Posterior vena cava (tissue), 2 donors: ENCODE data around the gene TBPL1. TPM values are rescaled to one million over a fixed set of nuclear protein-coding genes. Genes with fewer than 3 reads are reported as not detected.

ENCODE experiments used
- DNase-seq: peaks from one replicate; pipeline ENCODE4 v3.0.0-alpha.2; 2020; ENCODE audit warnings: low spot score
- intact Hi-C, 2 donors: fragments of 100-400 bp; cut with DNase I; formaldehyde crosslinking; loops; one replicate each; pipeline versions ENCODE4 v1.14.1 to v1.14.2; 2022 to 2023
- total RNA-seq, 2 donors: library from RNA; stranded (reverse); fragmentation: NEBNext Ultra II Directional; extraction: Animal tissue kit (Norgen Biotek cat#: 25700); gene quantifications; one replicate each; pipeline ENCODE4 v1.2.1, GENCODE V29; 2021
- donor health status: DM: yes; HTN: yes; CAD: no.
- donor health status: DM: yes; HTN: yes; CAD: no.

TBPL1 gene
- total RNA-seq, 2 donors from 2014 or later = 16.3 to 19.6 TPM

DNA sequence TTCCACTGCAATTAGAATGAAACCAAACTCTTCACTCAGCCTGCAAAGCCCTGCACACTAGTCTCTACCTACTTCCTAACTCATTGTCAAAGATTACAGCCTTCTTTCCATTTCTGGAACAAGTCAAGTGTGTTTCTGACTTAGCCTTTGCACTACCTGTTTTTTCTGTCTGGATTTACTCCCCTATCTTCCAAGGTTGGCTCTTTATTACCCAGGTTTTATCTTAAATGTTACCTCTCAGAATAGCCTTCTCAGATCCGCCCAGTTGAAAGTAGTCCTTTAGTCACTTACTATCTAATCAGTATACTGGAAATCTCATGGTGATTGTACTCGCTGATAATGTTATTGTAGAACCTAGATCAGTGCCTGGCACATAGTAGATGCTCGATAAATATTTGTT, 42.7 kb downstream of the TBPL1 start:
- intact Hi-C loops = loop anchor here in 1 of 2 donors (5.0 kb wide), 1 partner anchor 647 kb away; no protein-coding TSS in a partner anchor
- DNase-seq = no peak

DNA sequence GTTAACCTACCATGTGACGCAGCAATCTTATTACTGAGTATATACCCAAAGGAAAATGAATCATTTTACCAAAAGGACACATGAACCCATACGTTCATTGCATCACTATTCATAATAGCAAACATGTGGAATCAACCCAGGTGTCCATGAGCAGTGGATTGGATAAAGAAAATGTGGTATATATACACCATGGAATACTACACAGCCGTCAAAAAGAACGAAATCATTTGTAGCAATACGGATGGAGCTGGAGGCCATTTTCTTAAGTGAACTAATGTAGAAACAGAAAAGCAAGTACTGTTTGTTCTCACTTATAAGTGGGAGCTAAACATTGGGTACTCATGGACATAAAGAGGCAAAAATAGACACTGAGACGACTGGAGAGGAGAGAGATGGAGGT, 44.2 kb downstream of the TBPL1 start:
- intact Hi-C loops = loop anchor here in 1 of 2 donors (5.0 kb wide), 1 partner anchor 645 kb away; no protein-coding TSS in a partner anchor
- DNase-seq = no peak

DNA sequence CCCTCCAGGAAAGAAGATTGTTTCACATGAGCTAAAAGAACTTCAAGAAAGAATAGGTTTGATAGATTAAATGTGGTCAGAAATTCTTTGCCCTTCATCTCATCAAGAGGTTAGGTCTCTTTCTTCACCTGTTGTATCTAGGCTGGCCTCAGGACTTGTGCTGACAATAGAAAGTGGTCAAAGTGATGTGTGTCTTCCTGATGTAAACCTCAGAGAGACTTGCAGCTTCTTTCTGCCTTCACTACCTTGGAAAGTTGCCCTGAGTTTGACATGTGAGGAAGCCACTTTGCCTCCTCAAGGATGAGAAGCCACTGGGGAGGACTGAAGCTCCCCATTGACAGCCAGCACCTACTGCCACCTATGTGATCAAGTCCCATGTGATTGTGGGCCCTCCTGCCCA, 46.3 kb downstream of the TBPL1 start:
- DNase-seq = no peak
- intact Hi-C loops = loop anchor here in 1 of 2 donors (5.0 kb wide), 1 partner anchor 643 kb away; no protein-coding TSS in a partner anchor

DNA sequence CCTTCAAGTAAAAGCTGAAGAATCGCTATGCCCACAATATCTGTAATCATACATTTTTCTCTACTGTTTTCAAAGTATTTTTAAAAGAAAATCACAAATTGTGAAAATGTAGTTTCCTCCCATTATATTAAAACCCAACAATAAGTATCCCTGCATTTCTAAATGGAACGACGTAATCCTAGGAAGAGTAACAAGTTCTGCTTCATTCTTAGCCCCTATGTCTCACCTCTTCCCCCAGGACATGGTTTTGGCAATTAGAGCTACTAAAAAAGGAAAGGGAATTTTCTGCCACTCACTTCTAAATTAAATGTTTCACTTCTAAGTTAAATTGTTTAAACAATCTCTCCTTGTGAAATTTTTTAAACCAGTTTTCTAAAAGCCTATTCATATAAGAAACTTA, 47.4 kb downstream of the TBPL1 start:
- no peak for DNase-seq
- intact Hi-C loops = no loop called here

DNA sequence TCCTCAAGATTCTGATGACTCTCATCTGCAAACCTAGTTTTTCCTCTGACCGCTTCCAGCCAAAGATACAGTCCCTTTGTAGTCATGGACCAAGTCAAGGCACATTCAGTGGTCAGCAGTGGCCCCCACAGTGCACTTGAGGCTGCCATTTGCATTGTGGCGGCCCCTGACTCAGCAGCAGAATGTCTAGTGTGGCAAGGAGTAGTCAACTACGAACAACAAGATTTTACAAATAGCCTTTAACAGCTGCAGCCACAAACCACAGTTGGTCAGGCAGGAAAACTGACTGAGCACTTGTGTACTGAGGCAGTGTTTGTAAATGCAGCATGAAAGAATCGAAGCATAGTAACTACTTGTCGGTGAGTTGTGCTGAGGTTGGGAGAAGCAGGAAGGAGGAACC, 49.8 kb downstream of the TBPL1 start:
- DNase-seq = no peak
- intact Hi-C loops = loop anchor here in 1 of 2 donors (2.0 kb wide), 1 partner anchor 52 kb away; no protein-coding TSS in a partner anchor

DNA sequence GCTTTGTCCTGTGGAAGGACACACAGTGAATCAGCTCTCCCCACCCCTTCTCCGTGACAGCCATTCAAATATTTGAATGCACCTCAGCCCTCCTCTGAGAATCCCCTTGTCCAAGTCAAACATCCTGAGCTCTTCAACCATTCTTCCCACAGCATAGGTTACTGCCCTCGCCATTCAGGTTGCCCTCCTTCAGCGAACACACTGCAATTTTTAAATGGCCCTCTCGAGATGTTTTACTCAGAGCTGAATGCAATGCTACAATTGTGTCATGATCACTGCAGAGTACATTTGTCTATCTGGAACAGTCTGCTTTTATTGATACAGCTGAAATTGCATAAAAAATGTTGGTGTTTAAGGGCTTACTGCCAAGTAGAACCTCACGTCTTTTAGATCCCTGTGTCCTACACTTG, 50.5 kb downstream of the TBPL1 start:
- intact Hi-C loops = loop anchor here in 1 of 2 donors (2.0 kb wide), 1 partner anchor 51 kb away; no protein-coding TSS in a partner anchor
- DNase-seq = no peak

DNA sequence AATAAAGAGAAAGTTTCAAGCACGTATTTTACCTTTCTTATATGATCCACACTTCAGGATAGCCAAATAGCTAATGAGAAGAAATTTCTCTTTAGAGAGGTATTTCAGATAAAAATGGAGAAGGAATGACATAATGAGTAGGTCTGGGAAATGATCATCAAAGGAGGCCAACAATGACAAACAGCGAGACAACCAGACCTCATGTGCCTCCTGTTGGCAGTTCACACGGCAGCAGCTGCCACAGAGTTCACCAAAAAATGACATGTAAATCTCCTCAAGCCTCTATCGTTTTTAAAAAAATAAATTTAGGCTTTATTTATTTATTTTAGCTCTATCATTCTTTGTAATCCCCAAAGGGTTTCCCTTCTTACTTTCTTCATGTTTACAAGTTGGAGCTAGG, 51.7 kb downstream of the TBPL1 start:
- intact Hi-C loops = no loop called here
- no peak for DNase-seq

DNA sequence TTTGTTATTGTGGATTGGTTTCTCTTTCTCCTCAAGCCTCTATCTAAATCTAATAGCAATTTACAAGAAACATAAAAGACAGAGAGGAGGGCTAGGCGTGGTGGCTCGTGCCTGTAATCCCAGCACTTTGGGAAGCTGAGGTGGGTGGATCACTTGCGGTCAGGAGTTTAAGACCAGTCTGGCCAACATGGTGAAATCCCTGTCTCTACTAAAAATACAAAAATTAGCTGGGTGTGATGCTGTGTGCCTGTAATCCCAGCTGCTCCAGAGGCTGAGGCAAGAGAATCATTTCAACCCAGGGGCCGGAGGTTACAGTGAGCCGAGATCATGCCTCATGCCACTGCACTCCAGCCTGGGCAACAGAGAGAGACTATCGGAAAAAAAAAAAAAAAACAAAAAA, 52.8 kb downstream of the TBPL1 start:
- DNase-seq = no peak
- intact Hi-C loops = no loop called here

DNA sequence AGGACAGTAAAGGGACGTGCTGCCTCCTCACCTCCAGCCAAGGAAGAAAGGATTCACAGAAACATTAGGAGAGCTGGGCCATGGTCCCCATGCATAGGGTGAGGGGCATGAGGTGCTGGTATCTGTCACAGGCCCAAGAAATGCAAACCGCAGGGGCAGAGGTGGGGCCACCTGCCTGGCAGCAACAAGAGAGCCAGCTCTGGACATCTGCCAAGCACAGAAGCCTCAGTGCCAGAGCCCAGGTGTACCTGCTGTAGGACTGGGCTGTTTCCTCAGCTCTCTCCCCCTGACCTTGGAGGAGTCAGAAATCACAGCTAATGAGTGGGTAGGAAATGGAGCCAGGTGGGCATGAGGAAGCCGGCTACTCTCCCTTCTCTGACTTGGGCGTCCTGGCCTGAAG, 54.1 kb downstream of the TBPL1 start:
- DNase-seq = no peak
- intact Hi-C loops = no loop called here

DNA sequence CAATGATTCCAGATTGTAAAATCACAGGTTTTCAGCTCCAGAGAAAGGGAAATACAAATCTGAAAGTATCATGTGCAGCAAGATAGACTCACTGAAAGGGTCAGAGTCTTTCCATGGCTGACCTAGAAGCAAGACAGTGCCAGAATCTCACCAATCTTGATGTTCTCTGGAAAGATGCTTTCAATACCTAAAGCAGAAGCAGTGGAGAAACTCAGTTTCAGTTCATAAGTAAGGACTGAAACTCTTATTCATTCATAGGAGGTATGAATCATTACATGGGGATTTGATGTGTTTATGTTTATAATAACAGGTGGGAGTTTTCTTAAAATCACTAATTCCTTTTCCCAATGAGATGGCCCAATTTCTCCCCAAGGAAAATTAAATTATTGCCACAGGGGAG, 56.9 kb downstream of the TBPL1 start:
- intact Hi-C loops = no loop called here
- DNase-seq = no peak

DNA sequence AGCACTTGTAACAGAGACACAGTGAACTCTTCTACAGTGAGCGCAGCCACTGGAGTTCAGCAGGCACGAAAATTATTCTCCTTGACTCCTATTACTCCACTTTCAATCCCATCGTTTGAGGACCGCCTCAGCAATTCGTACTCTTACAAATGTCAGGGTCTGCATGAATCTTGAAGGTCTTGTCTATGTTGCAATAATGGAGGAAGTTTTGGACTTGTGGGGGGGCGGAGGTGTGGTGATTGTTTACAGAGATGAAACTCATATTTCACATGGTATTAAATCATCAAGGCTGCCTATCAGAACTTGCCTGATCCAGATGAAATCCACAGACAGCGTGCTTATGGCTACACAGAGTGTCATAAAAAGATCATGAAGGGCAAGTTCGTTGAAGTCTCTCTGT, 57.4 kb downstream of the TBPL1 start:
- DNase-seq = no peak
- intact Hi-C loops = no loop called here

DNA sequence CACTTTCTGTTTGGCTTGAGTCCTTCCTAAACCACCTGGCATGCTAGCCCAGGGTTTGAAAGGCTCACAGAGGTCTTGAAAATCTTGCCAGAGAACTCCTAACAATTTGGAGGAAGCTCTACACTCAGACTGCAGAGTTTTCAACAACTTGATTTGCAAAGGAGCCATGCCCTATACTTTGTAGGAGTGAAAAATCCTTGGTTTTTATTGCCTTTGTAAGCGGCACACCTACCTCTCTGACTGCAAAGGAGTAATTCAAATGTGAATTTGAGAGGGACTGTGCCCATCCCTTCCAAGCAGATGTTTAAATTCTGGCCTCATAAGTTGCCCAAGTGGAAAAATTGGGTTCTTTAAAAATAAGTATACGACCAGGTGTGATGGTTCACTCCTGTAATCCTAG, 58.0 kb downstream of the TBPL1 start:
- intact Hi-C loops = no loop called here

DNA sequence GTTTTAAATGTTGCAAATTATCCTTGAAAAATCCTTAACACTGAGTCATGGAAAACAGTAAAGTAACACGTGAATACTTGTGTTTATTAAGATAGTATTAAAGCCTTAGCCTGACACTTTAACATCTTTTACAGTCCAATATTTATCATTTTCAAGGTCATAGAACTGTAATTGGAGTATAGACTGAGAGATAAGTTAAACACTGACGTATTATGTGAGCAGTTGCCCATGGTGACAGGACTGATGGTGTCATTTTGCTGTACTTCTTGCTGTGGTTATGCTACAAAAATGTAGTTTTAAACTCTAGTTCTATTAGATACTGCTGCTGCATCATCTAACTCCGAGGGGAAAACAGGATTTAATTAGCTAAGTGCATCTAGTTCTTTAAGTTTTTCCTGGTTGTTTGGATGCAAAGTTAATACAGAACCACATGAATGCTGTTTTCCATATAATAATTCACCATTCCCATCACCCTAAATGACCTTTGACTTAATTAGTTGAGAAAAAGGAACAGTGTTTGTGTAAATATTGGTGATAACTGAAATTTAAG, 61.6 kb downstream of the TBPL1 start:
- no peak for DNase-seq
- intact Hi-C loops = no loop called here

More for the DNA sequence above, 58.0 kb downstream of the TBPL1 start:
- no peak for DNase-seq

DNA sequence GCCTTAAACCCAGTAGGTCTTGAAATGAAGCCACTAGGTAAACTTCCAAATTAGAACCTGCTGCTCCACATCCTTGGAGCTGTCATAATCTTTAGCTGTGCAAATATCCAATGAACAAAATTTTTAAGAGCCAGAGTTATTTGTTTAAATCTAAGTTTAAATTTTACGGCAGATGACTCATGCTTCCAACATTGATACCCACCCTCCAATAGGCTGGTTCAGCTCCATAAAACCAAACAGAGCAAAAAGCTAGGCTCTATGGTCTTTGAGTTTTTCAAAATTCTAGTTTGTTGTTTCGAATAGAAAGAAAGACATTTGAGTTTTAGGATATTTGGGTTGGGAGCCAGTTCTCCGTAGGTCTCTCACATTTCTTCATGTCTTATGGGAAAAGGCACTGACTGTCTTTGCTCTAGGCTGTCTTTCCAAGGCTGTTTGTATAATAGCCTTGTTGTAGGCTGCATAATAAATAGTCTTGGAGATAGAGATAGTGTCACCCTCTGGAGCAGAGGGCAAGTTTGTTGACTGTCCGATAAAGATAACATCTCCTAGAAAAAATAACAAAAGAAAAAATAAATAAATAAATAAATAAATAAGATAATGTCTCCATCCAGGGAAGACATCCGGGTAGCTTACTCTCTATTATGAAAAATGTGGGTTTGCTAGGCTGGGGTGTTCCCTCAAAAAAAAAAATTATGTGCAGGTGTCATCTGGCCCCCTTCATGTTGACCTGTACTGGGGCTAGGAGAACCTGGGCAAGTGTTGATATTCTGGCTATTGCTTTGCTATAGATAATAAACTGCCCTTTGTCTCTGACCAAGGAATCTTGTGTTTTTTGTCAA, 62.9 kb downstream of the TBPL1 start:
- DNase-seq = no peak
- intact Hi-C loops = no loop called here

DNA sequence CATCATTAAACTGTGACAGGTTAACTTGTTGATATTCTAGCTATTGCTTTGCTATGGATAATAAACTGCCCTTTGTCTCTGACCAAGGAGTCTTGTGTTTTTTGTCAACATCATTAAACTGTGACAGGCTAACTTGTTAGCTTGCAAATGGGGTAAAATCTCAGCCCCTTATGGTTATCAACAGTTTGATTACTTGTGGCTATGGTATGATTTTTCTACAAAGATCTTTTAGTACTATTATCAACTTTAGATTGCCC, 63.5 kb downstream of the TBPL1 start:
- intact Hi-C loops = no loop called here
- no peak for DNase-seq

DNA sequence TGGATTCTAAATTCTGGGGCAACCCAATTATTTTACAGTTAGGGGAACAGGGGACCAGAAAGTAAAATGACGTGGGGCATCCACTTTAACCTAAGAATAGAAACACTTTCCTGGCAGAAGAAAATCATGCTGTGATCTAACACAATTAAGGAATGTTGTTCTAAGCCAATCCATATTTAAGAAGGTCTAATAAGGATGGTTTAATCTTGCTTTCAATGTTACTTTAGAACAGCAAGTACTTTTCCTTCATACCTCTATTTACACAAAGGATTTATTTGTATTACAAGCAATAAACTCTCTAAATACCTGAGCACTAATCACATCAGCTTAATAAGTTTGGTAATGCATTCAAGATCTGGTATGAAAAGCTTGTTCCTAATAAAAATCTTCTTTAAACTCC, 67.0 kb downstream of the TBPL1 start:
- intact Hi-C loops = no loop called here
- DNase-seq = no peak

DNA sequence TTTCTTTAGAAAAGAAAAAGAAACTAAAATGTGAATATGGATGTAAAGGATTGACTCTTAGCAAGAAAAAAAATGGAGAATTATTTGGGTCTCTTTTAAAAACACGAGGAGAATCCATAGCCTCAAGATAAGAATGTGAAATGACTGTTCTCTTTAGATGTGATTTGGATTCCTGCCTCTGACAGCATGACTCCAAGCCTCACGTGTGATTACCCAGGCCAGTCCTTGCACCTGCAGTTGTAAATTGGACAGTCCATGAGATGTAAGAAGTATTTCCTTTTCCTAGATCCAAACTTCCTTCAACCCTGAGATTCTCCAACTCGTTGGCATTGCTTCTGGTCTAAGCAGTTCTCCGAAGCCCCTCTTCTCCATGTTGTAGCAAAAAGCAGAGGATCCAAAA, 67.5 kb downstream of the TBPL1 start:
- intact Hi-C loops = no loop called here
- DNase-seq = no peak

DNA sequence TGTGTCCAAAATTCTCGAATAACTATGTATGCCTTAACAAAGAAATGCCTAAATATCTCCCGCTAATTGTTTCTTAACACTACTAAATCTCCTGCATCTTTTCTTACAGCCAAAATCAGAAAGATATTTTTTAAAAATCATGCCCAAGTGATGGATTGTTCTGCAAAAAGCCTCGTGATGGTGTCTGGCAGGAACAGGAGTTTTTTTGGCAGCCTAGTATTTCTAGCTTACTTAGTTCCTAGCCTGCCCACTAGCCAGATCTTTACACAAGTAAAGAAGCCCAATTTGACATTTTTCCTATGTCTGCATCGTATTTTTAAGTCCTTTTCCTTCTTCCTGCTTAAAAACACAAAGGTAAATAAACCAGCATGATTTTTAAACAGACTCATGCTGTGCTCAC, 67.9 kb downstream of the TBPL1 start:
- DNase-seq = no peak
- intact Hi-C loops = no loop called here

DNA sequence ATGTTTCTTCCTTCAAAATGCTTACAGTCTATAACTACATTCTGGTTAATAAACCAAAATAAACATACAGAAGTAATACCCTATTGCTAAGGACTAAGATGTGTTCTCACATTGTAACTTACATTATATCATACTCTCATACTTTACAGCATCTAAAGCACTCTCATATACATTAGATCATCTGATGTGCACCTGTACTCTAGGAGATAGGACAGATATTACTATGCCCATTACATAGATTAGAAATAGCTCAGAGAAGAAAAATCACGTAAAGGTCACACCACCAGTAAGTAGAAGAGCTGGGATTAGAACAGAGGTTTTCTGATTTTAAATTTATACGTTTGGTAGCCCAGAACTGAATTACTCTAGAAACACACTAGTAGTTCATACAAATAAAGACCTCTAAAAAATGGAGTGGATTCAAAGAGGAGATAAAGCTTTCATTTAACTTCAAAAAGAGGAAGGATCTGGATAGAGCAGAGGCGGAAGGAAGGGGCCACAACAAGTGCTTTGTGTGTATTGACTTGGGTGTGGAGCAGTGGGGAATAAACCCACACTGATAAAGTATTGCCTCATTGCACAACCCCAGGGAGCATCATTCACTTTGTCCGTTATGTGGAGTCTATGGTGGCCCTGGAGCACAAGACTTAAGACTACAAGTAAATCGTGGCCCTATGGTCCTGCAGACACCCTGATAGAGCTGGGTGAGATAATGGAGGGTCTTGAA, 68.5 kb downstream of the TBPL1 start:
- DNase-seq = no peak
- intact Hi-C loops = no loop called here

DNA sequence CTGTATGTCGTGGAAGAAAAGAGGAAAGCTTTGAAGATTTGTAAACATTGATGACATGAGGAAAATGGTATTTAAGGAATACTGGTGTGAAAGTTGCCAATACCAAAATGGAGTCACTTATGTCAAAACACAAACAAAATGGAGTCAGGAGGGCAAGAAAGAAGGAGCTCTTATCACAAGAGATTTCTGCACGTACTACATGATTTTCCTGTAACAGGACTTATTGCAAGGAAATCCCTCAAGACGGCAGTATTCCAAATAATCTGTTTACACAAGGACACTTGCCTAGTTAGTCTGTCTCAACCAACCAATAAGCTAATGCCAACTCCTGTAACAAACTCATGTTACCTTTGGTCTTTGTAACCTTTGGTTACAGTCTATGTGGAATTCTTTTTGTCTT, 69.6 kb downstream of the TBPL1 start:
- no peak for DNase-seq
- intact Hi-C loops = no loop called here

DNA sequence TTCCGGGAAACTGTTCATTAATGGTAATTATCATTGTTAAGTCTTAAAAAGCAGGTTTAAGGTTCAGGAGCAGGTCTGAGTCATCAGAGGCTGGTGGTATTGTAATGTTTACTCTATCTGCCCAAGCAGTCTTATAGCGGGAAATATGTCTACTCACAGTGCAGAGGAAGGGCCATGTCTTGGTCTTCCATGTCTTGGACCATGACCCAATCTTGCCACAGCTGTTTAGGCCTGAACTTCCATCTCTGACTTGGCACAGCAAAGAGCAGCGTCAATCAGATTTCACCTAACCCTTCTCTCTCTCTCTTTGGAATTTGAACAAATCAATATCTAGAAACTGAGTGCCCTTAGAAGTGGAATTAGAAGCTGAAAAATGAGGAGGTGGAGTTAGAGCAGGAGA, 73.6 kb downstream of the TBPL1 start:
- no peak for DNase-seq
- intact Hi-C loops = no loop called here
